Fibroblast of lung (primary cell): ENCODE results near the gene RBM25. TPM values are rescaled to one million over a fixed set of nuclear protein-coding genes. Genes with fewer than 3 reads are reported as not detected.
A peak's percentile ranks its signal among the peaks of the same experiment; 100 is the strongest.

Experiments
- DNase-seq, 2 donors: peaks; one replicate each; pipeline versions ENCODE4 v3.0.0 to v3.0.0-alpha.2; 2010; ENCODE audit warnings: low read depth in 2 of 2
- H2AFZ ChIP-seq: 2 replicates; pipeline ENCODE4 v1.5.1; 2012; ENCODE audit warnings: low read length, control low read depth, inconsistent platforms
- H3K27ac ChIP-seq: 2 replicates; pipeline ENCODE4 v1.5.1; 2011; ENCODE audit warnings: low read length, control low read depth; ENCODE audit not compliant: insufficient read depth
- H3K27me3 ChIP-seq: 2 replicates; pipeline ENCODE4 v1.5.1; 2011; ENCODE audit warnings: mild to moderate bottlenecking, low read length; ENCODE audit not compliant: control insufficient read depth, insufficient read depth
- H3K36me3 ChIP-seq: 2 replicates; pipeline ENCODE4 v1.5.1; 2011; ENCODE audit warnings: low read length; ENCODE audit not compliant: control insufficient read depth, insufficient read depth
- H3K4me1 ChIP-seq: 2 replicates; pipeline ENCODE4 v1.5.1; 2011; ENCODE audit warnings: low read length; ENCODE audit not compliant: control insufficient read depth, insufficient read depth; ENCODE audit errors: extremely low read depth
- H3K4me2 ChIP-seq: 2 replicates; pipeline ENCODE4 v1.5.1; 2011; ENCODE audit warnings: low read length, control low read depth; ENCODE audit not compliant: insufficient read depth; ENCODE audit errors: extremely low read depth
- H3K4me3 ChIP-seq, 4 experiments: fragments of 200-600 bp in 1 of 4; sonication (generic) in 1 of 4; replicated peaks in 1 of 4; 2 replicates each; pipeline ENCODE4 v1.5.1; 2011 to 2016; ENCODE audit warnings: low read length in 4 of 4, low read depth in 3 of 4, mild to moderate bottlenecking in 3 of 4, control low read depth in 2 of 4, inconsistent platforms in 1 of 4, mixed read lengths in 1 of 4; ENCODE audit not compliant: insufficient read depth in 1 of 4; ENCODE audit errors: control extremely low read depth in 1 of 4
- H3K79me2 ChIP-seq: 2 replicates; pipeline ENCODE4 v1.5.1; 2012; ENCODE audit warnings: mild to moderate bottlenecking, low read length, inconsistent platforms; ENCODE audit not compliant: control insufficient read depth, insufficient read depth
- H3K9ac ChIP-seq: 2 replicates; pipeline ENCODE4 v1.5.1; 2011; ENCODE audit warnings: mild to moderate bottlenecking, low read length, control low read depth; ENCODE audit not compliant: insufficient read depth
- H3K9me3 ChIP-seq: 2 replicates; pipeline ENCODE4 v1.5.1; 2012; ENCODE audit warnings: low read depth, low read length; ENCODE audit not compliant: control insufficient read depth, insufficient read depth
- H4K20me1 ChIP-seq: 2 replicates; pipeline ENCODE4 v1.5.1; 2011; ENCODE audit warnings: low read length; ENCODE audit not compliant: control insufficient read depth, insufficient read depth; ENCODE audit errors: extremely low read depth
- CTCF ChIP-seq, 2 donors: IDR thresholded peaks in 1 of 2; conservative IDR thresholded peaks in 1 of 2; 1 replicate in 1 of 2; 2 replicates in 1 of 2; pipeline ENCODE4 v1.5.1; 2011 to 2012; ENCODE audit warnings: low read length in 2 of 2, control low read depth in 1 of 2, inconsistent platforms in 1 of 2, low read depth in 1 of 2, mild to moderate bottlenecking in 1 of 2
- EZH2 ChIP-seq: IDR thresholded peaks from 2 replicates; pipeline ENCODE4 v1.5.1; 2012; ENCODE audit warnings: low read length, control low read depth, mild to moderate bottlenecking; ENCODE audit errors: missing control alignments
- polyA plus RNA-seq, 2 donors: library from polyadenylated mRNA; depleted of rRNA in 1 of 2; stranded (reverse) in 1 of 2; unstranded in 1 of 2; fragments of >200 nt; gene quantifications; 2 replicates each; pipeline ENCODE4 v1.2.1, GENCODE V29; 2011 to 2012; ENCODE audit warnings: missing spikeins in 1 of 2
- total RNA-seq: library from RNA; depleted of rRNA; stranded (reverse); fragments of >200 nt; gene quantifications from 2 replicates; pipeline ENCODE4 v1.2.1, GENCODE V29; 2014

The RBM25 gene
- total and polyA plus RNA-seq, 2 donors (not counting 1 experiment from before 2014, with no cell fraction given) = 25.4 to 42.5 TPM

- no peak overlapping the region for H3K27ac ChIP-seq
- H3K4me1 ChIP-seq = peaks cover 2% of the 10 kb centered on the region
- no peak overlapping the region for H3K9ac ChIP-seq
- no peak for TF ChIP-seq CTCF (conservative IDR thresholded peaks at IDR 0.05 in 1 of 2, IDR thresholded peaks at IDR 0.05 in 1 of 2; ENCODE audit: low read depth in 1 of 2, low read length in 2 of 2)
- TF ChIP-seq EZH2 = no peak
- no peaks in the 10 kb centered on the region for H3K9me3 ChIP-seq
- DNase-seq = no peak
- H3K36me3 ChIP-seq = no peaks in the 10 kb centered on the region
- no peak overlapping the region for H2AFZ ChIP-seq
- no peaks in the 10 kb centered on the region for H4K20me1 ChIP-seq
- H3K4me2 ChIP-seq = no peak overlapping the region
- no peak overlapping the region for H3K4me3 ChIP-seq
- H3K79me2 ChIP-seq = no peaks in the 10 kb centered on the region
- no peaks in the 10 kb centered on the region for H3K27me3 ChIP-seq
Observed at GRCh38 chr14:73047808-73048207, 10.5 kb upstream of the RBM25 start.

- Histone ChIP-seq H3K4me3 (no peak overlapping the region), H3K79me2 (no peaks in the 10 kb centered on the region), H4K20me1 (no peaks in the 10 kb centered on the region), H3K36me3 (no peaks in the 10 kb centered on the region), H3K4me1 (peaks cover 2% of the 10 kb centered on the region), H3K27ac (no peak overlapping the region), H3K9ac (no peak overlapping the region), H3K27me3 (no peaks in the 10 kb centered on the region), H2AFZ (peak overlapping the region; percentile 33), H3K4me2 (no peak overlapping the region), H3K9me3 (no peaks in the 10 kb centered on the region)
- TF ChIP-seq CTCF (conservative IDR thresholded peaks at IDR 0.05 in 1 of 2, IDR thresholded peaks at IDR 0.05 in 1 of 2; ENCODE audit: low read depth in 1 of 2, low read length in 2 of 2) = no peak
- TF ChIP-seq EZH2 = no peak
- DNase-seq = peak in 1 of 2 donors; percentile 28
Observed at GRCh38 chr14:73049428-73049827, 8.9 kb upstream of the RBM25 start.

GRCh38 chr14:73055251-73055650 lies 3.1 kb upstream of the RBM25 start:
- no peak for TF ChIP-seq CTCF (conservative IDR thresholded peaks at IDR 0.05 in 1 of 2, IDR thresholded peaks at IDR 0.05 in 1 of 2; ENCODE audit: low read depth in 1 of 2, low read length in 2 of 2)
- TF ChIP-seq EZH2 = no peak
- DNase-seq = no peak
- peaks cover 16% of the 10 kb centered on the region for H3K79me2 ChIP-seq

More at GRCh38 chr14:73055251-73055650, 3.1 kb upstream of the RBM25 start:
- H4K20me1 ChIP-seq = no peaks in the 10 kb centered on the region
- no peaks in the 10 kb centered on the region for H3K4me1 ChIP-seq
- H3K36me3 ChIP-seq = no peaks in the 10 kb centered on the region
- H3K4me2 ChIP-seq = no peak overlapping the region
- H2AFZ ChIP-seq = no peak overlapping the region
- no peak overlapping the region for H3K9ac ChIP-seq
- H3K9me3 ChIP-seq = no peaks in the 10 kb centered on the region
- H3K4me3 ChIP-seq = no peak overlapping the region
- no peak overlapping the region for H3K27ac ChIP-seq
- no peaks in the 10 kb centered on the region for H3K27me3 ChIP-seq
